SU-DHL-6 (cell line): ENCODE measurements around the gene ARID5B.

Experiments used
- EZH2phosphoT487 ChIP-seq: fragments of 200-600 bp; sonication (generic), shearing (Covaris generic); conservative IDR thresholded peaks from 2 replicates; pipeline ENCODE4 v1.6.1; 2018; ENCODE audit warnings: mild to moderate bottlenecking, antibody characterized with exemption, low read length, moderate library complexity, mixed read lengths
- TF ChIP-seq, protein P1 (sequence below): fragments of 200-600 bp; sonication (generic); IDR thresholded peaks from one replicate; pipeline ENCODE4 v1.5.1; 2017; ENCODE audit warnings: antibody characterized with exemption, mild to moderate bottlenecking, low read length, moderate library complexity; ENCODE audit not compliant: insufficient read depth, poor library complexity, severe bottlenecking

DNA sequence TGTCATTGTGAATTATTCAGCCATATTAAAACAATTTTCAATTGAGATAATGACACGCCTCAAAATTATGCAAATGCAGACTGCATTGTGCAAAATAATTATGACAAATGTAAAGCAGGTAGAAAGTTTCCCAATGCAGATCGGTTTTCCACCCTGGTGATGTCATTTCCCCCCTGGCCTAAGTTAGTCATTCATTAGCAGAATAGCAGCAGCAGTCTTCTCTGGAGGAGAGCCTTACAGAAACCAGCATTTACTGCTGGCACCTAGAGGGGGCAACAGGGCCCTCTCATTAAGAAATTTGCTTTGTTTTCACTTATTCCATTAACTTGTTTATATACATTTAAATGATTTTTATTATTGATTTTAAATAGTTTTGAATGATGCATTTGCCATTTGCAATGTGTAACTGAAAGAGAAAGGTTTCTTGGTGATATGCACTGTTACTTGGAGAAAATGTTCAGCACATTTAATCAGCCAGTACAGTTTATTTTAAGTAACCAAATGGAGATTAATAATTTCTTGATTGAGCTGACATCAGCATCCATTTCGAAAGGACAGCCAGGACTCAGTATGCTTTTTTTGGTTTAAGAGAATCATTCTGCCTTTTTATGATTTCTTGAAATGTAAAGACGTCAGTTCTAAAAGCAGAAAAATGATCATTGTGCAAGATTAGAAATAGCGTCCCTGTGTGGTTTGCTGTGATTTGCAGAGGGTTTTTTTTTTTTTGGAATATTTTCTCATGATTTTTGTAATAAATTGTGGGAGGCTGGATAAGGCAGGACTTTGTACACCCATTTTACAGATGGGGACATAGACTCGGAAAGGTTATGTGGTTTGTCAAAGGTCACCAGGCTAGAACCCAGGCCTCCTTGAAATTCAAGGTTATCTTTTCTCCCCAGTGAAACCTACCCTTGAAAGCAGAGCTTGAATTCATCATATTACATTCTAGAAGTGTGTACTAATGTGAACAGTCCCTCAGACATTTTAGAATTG lies 3.5 kb downstream of the ARID5B start:
- TF ChIP-seq, protein P1, sequence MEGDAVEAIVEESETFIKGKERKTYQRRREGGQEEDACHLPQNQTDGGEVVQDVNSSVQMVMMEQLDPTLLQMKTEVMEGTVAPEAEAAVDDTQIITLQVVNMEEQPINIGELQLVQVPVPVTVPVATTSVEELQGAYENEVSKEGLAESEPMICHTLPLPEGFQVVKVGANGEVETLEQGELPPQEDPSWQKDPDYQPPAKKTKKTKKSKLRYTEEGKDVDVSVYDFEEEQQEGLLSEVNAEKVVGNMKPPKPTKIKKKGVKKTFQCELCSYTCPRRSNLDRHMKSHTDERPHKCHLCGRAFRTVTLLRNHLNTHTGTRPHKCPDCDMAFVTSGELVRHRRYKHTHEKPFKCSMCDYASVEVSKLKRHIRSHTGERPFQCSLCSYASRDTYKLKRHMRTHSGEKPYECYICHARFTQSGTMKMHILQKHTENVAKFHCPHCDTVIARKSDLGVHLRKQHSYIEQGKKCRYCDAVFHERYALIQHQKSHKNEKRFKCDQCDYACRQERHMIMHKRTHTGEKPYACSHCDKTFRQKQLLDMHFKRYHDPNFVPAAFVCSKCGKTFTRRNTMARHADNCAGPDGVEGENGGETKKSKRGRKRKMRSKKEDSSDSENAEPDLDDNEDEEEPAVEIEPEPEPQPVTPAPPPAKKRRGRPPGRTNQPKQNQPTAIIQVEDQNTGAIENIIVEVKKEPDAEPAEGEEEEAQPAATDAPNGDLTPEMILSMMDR = no peak
- TF ChIP-seq EZH2phosphoT487 = no peak
